ENCODE data around the gene CCNF.
A peak's percentile ranks its signal among the peaks of the same experiment; 100 is the strongest.

The CCNF gene

GRCh38 chr16:2472488-2472864 is 43.2 kb downstream of the CCNF start:
- H3K4me3 ChIP-seq (replicated peaks; ENCODE audit: low read depth, low read length) = no peak overlapping the region
- TF ChIP-seq, protein P1, sequence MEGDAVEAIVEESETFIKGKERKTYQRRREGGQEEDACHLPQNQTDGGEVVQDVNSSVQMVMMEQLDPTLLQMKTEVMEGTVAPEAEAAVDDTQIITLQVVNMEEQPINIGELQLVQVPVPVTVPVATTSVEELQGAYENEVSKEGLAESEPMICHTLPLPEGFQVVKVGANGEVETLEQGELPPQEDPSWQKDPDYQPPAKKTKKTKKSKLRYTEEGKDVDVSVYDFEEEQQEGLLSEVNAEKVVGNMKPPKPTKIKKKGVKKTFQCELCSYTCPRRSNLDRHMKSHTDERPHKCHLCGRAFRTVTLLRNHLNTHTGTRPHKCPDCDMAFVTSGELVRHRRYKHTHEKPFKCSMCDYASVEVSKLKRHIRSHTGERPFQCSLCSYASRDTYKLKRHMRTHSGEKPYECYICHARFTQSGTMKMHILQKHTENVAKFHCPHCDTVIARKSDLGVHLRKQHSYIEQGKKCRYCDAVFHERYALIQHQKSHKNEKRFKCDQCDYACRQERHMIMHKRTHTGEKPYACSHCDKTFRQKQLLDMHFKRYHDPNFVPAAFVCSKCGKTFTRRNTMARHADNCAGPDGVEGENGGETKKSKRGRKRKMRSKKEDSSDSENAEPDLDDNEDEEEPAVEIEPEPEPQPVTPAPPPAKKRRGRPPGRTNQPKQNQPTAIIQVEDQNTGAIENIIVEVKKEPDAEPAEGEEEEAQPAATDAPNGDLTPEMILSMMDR (IDR thresholded peaks at IDR 0.05; ENCODE audit: low read length, missing control alignments) = no peak
- DNase-seq (ENCODE audit: low read depth) = no peak

- no peak overlapping the region for H3K4me3 ChIP-seq (replicated peaks; ENCODE audit: low read depth, low read length)
- TF ChIP-seq, protein P1 (IDR thresholded peaks at IDR 0.05; ENCODE audit: low read length, missing control alignments) = no peak
- no peak for DNase-seq (ENCODE audit: low read depth)
Observed at GRCh38 chr16:2472885-2473445, 43.7 kb downstream of the CCNF start.

DNA sequence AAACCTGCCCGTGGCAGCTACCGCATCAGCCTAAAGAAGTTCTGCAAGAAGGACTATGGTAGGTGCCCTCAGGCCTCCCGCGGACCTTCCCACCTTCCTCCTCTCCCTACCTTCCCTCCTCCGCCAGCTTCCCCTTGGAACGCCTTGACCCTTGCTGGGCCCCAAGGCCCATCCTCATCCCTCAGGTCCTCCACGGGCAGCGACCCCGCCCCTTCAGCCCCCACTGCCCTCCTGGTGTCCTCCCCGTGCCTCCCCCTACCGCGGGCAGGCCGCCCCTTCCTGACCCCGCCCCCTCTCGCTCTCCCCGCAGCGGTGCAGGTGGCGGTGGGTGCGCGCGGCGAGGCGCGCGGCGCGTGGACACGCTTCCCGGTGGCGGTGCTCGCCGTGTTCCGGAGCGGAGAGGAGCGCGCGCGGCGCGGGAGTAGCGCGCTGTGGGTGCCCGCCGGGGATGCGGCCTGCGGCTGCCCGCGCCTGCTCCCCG is 44.2 kb downstream of the CCNF start:
- TF ChIP-seq, protein P1 (IDR thresholded peaks at IDR 0.05; ENCODE audit: low read length, missing control alignments) = no peak
- no peak for DNase-seq (ENCODE audit: low read depth)
- no peak overlapping the region for H3K4me3 ChIP-seq (replicated peaks; ENCODE audit: low read depth, low read length)

GRCh38 chr16:2473999-2474876 is 45.0 kb downstream of the CCNF start:
- TF ChIP-seq, protein P1 (IDR thresholded peaks at IDR 0.05; ENCODE audit: low read length, missing control alignments) = no peak
- DNase-seq (ENCODE audit: low read depth) = peak; percentile 37

GRCh38 chr16:2474877-2475412 is 45.7 kb downstream of the CCNF start, which contains the start of gene TBC1D24:
TBC1D24 (plus strand) TSS chr16:2475127; CDS start chr16:2496149, 21,022 bp downstream.
- TF ChIP-seq, protein P1 (IDR thresholded peaks at IDR 0.05; ENCODE audit: low read length, missing control alignments) = no peak
- DNase-seq (ENCODE audit: low read depth) = peak; percentile 80
- H3K4me3 ChIP-seq (replicated peaks; ENCODE audit: low read depth, low read length) = peak within 1 kb of the TSS; percentile 72

More at GRCh38 chr16:2473999-2474876, 45.0 kb downstream of the CCNF start:
- peak overlapping the region; percentile 72 for H3K4me3 ChIP-seq (replicated peaks; ENCODE audit: low read depth, low read length)

- DNase-seq (ENCODE audit: low read depth) = no peak
- TF ChIP-seq, protein P1 (IDR thresholded peaks at IDR 0.05; ENCODE audit: low read length, missing control alignments) = no peak
- H3K4me3 ChIP-seq (replicated peaks; ENCODE audit: low read depth, low read length) = peak overlapping the region; percentile 58
Observed at GRCh38 chr16:2475413-2476344, 46.4 kb downstream of the CCNF start.
